GM19372 (cell line): ENCODE measurements around the gene OR52W1.

Source experiments
- ATAC-seq: cut with Tn5 transposase; IDR thresholded peaks from one replicate; pipeline ENCODE4 v1.9.1; 2021; ENCODE audit warnings: mild to moderate bottlenecking, low read depth, moderate library complexity; ENCODE audit not compliant: unreplicated experiment

Gene OR52W1, protein sequence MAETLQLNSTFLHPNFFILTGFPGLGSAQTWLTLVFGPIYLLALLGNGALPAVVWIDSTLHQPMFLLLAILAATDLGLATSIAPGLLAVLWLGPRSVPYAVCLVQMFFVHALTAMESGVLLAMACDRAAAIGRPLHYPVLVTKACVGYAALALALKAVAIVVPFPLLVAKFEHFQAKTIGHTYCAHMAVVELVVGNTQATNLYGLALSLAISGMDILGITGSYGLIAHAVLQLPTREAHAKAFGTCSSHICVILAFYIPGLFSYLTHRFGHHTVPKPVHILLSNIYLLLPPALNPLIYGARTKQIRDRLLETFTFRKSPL

DNA sequence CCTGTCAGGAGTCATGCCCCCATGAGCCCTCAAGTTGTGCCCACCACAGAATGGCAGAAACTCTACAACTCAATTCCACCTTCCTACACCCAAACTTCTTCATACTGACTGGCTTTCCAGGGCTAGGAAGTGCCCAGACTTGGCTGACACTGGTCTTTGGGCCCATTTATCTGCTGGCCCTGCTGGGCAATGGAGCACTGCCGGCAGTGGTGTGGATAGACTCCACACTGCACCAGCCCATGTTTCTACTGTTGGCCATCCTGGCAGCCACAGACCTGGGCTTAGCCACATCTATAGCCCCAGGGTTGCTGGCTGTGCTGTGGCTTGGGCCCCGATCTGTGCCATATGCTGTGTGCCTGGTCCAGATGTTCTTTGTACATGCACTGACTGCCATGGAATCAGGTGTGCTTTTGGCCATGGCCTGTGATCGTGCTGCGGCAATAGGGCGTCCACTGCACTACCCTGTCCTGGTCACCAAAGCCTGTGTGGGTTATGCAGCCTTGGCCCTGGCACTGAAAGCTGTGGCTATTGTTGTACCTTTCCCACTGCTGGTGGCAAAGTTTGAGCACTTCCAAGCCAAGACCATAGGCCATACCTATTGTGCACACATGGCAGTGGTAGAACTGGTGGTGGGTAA, at the start of gene OR52W1:
Gene OR52W1 (plus strand): TSS at position 51 of the 637 bp plus-strand sequence. CDS start 0 bp downstream, at position 51.
- no peak for ATAC-seq

GRCh38 chr11:6151117-6151516, 47.9 kb upstream of the OR52W1 start:
- no peak for ATAC-seq

DNA sequence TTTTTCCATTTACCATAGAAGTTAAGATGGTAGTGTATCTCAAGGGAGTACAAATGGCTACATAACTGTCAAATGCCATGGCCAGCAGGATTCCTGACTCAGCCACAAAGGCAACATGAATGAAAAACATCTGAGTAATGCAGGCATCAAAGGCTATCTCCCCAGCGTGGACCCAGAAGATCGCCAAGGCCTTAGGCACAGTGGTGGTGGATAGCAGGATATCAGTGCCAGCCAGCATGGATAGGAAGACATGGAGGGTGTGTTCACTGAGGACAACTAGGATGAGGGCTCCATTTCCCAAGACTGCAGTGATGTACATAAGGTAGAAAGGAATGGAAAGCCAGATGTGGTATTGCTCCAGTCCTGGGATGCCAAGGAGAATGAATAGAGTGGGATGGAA, 46.9 kb upstream of the OR52W1 start:
- ATAC-seq: no peak

GRCh38 chr11:6156628-6157359, 42.2 kb upstream of the OR52W1 start:
- no peak for ATAC-seq

GRCh38 chr11:6170226-6170625, 28.8 kb upstream of the OR52W1 start, which contains the start of gene OR52B2:
Gene OR52B2 (minus strand): TSS chr11:6170326. CDS start chr11:6170326, 0 bp downstream.
- ATAC-seq: no peak

DNA sequence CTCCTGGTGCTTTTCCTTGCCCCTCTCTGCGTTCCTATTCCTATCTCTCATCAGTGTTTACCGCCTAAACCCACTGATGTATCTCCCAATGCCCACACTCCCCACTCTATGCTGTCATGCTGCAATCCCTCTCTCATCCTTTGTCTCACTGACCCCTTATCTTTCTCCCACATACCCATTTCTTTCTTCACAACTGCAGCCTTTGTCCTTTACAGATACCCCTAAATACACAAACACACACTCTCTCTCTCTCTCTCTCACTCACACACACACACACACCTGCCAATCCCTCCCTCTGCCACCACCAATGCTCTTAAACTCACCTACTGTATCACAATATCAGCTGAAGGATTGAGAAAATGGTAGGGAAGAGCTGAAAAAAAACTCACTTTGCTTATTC, 23.6 kb upstream of the OR52W1 start:
- no peak for ATAC-seq

DNA sequence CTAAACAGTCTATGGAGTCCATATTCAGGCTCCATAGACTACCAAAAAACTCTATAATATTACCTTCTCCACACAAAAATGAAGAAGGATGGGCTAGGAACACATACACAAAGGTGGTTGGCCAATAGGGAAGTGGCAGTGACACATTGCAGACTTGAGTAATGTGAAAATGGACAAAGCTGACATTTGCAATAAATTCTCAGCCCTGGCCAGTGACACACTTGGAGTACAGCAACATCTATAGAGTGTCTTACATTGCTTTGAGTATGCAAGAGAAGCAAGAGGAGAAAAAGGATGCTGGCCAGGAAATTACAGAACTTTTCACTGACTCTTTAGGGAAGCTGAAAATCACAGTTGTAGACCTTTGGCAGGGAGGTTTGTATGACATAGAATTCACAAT, 7.3 kb upstream of the OR52W1 start:
- no peak for ATAC-seq

- ATAC-seq: no peak
Measured at GRCh38 chr11:6194065-6194581, 4.9 kb upstream of the OR52W1 start.

GRCh38 chr11:6196396-6196795, 2.6 kb upstream of the OR52W1 start:
- ATAC-seq: no peak

GRCh38 chr11:6197466-6198200, 1.4 kb upstream of the OR52W1 start:
- ATAC-seq: no peak

DNA sequence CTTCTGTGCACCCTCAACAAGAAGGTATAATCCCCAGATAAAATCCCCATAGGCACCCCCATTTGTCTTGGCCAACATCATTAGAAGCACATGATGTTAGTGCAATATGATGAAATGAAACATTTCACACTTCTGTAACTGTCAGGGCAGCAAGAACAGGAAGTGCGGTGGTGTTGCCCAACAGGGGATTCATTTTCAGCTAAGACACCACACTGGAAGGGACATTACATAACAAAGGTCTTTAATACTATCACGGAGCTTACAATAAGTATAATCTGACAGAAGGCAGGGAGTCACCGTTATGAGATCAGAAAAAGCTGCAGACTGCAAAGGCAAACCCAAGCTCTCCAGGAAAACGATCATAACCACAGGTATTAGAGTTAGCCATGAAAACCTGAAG, 2.0 kb downstream of the OR52W1 start:
- no peak for ATAC-seq

DNA sequence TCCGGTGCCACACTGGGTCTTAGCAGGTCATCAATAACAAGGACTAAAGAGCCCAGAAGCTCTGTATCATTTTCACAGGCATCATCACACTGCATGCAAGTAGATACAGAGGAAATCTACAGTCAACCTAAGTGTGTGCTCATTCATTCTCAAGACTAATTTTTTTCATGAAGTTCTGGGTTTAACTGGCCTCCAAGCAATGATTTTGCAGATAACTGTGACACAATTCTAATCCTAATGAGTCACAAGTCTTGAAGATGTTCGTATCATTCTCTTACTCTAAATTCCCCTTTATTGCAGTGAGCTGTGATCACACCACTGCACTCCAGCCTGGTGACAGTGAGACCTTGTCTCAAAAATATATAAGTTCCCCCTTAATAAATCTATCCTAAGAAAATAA, 2.5 kb downstream of the OR52W1 start:
- ATAC-seq: no peak

GRCh38 chr11:6202041-6202440, 3.0 kb downstream of the OR52W1 start:
- no peak for ATAC-seq

DNA sequence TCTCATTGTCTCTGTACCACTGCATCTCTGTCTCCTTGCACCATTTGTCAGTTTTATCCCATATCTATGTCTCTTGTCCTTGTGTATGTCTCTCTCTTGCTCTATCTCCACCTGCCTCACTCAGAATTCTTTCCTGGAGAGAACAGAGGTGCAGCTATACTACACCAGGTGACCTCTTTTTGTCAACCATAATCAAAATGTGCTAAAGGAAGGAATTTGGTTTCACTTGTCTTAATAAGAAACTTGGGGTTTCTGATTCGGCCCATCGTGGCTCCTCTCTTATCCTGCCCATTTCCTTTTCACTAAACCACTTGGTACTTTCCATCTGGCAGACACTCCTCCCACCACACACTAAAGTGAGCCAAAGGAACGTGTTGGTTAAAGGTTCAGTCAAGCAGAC, 4.3 kb downstream of the OR52W1 start:
- peak; percentile 67 for ATAC-seq

DNA sequence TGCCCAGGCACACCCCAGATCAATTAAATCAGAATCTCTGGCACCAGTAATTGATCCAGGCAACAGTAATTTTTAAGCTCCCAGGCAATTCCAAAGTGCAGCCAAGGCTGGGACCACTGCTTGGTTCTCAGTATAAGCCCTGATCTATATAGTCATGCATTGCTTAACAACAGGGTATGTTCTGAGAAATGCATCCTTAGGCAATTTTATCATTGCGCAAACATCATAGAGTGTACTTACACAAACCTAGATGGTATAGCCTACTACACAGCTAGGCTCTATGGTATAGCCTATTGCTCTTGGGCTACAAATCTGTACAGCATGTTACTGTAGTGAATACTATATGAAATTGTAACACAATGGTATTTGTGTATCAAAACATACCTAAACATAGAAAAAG, 5.7 kb downstream of the OR52W1 start:
- no peak for ATAC-seq

DNA sequence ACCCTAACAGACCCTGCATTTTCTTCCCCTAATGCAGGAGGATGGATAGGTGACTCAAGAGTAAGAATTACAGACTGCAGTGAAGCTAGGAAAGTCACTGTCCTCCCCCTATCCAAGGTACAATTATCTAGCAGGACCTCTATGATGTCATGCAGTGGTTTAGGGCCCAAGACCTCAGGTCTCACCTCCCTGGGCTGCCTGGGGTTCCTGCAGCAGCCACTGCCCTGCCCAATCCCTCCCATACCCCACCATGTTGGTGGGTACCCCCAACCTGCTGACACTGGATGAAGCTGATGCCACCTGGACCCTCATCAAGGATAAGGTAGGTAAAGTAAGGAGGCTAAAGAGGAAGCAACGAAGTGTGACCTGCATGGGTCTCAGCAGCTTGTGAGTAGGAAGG, 6.3 kb downstream of the OR52W1 start, which contains the start of gene C11orf42:
Gene C11orf42 (plus strand): TSS at position 192 of the 400 bp plus-strand sequence. CDS start 59 bp downstream, at position 251.
- ATAC-seq: no peak

- no peak for ATAC-seq
Measured at GRCh38 chr11:6206456-6207180, 7.6 kb downstream of the OR52W1 start.

DNA sequence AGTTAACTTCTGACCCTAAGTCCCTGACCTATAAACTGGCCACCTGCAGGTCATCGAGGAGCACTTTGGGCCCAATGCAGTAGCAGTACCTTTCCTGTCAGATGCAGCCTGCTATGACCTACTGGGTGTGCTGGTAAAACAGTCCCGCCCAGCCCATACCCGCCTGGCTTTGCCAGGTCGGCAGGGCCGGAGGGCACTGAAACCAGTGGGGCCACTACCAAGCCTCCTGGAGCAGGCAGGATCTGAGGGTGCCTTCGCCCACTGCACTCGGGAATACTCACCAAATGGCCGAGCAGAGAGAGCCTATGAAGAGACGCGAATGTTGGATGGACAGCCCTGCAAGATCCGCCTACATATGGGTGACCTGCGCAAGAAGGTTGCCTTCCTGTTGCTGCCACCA, 10.8 kb downstream of the OR52W1 start:
- ATAC-seq: no peak

DNA sequence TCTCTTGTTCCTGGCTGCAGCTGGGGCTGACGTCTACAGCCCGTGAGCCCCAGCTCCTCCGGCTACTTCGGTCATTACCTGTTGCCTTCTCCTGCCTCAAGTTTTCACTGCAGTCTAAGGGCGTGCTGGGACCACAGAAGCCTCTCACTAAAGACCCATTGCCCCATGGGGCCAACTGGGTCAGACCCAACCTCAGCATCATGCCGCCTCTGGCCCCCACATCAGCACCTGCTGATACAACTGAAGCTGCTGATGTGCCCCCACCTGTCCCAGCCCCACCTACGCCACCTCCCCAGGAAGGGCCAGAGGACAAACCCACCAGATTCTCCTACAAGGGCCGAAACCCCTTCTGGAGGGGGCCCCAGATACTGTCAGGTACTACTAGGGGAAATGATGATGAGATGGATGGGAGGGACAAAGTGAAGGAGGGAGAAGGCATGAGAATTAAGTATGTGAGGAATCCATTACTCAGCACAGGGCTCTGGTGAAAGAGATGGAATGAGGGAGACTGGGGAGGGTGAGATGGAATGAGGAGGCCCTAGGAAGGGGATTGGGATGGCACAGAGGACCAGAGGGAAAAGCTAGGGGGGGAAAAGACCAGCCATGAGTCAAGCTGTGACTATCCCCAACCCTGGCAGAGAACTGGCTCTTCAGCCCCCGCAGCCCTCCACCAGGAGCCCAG, 11.4 kb downstream of the OR52W1 start:
- ATAC-seq: no peak
